Thyroid gland (tissue), 4 donors: ENCODE results near the gene CYP21A2.

Source experiments
- CTCF ChIP-seq, 6 experiments: fragments of 200-600 bp in 3 of 6; fragments of 450-650 bp in 3 of 6; sonication (generic) in 3 of 6; IDR thresholded peaks; one replicate each; pipeline ENCODE4 v1.5.1; 2016 to 2019; ENCODE audit warnings: antibody characterized with exemption in 6 of 6, mild to moderate bottlenecking in 2 of 6, inconsistent platforms in 1 of 6, moderate library complexity in 1 of 6
- POLR2A ChIP-seq, 2 donors: fragments of 450-650 bp; IDR thresholded peaks; one replicate each; pipeline ENCODE4 v1.6.1; 2017; ENCODE audit warnings: antibody characterized with exemption in 2 of 2, mild to moderate bottlenecking in 2 of 2, moderate library complexity in 1 of 2

DNA sequence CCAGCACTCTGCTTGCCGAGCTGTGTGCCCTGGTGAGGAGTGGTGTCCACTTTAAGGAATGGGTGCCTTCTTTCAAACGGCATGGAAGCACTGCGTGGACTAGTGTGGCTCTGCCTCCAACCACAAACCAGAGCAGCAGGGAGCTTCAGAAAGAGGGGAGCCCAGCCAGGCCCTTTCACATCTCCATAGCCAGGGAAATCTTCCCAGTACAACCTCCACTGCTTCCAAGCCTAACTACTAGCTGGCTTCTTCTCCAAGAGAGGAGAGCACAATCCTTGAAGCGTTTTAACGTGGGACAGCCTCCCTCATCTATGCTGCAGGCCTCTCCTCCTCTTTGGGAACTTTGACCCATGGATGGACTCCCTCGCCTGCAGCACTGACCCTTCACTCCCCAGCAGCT, 44.3 kb downstream of the CYP21A2 start:
- TF ChIP-seq POLR2A (IDR thresholded peaks at IDR 0.05) (no peak), CTCF (IDR thresholded peaks at IDR 0.05) (no peak)
